Muscle of leg (tissue), 16 donors: Measurements from ENCODE around the gene AHCYL1. TPM values are rescaled to one million over a fixed set of nuclear protein-coding genes. Genes with fewer than 3 reads are reported as not detected.

Experiments used
- DNase-seq: peaks from one replicate; pipeline ENCODE4 v3.0.0; 2013
- H3K27ac ChIP-seq: one replicate; pipeline ENCODE4 v1.5.1; 2013; ENCODE audit warnings: mild to moderate bottlenecking, low read length, control low read depth
- H3K27me3 ChIP-seq: one replicate; pipeline ENCODE4 v1.6.1; 2013; ENCODE audit warnings: low read length; ENCODE audit not compliant: control insufficient read depth, insufficient read depth
- H3K36me3 ChIP-seq: one replicate; pipeline ENCODE4 v1.6.1; 2013; ENCODE audit warnings: low read length; ENCODE audit not compliant: control insufficient read depth, insufficient read depth
- H3K4me1 ChIP-seq: one replicate; pipeline ENCODE4 v1.6.1; 2013; ENCODE audit warnings: low read length; ENCODE audit not compliant: control insufficient read depth, insufficient read depth
- H3K4me3 ChIP-seq: one replicate; pipeline ENCODE4 v1.5.1; 2013; ENCODE audit warnings: low read length, control low read depth
- H3K9me3 ChIP-seq: replicated peaks from 2 replicates; pipeline ENCODE4 v1.6.1; 2013; ENCODE audit warnings: low read depth, low read length; ENCODE audit not compliant: control insufficient read depth
- WGBS: methylation state at CpG from one replicate; pipeline ENCODE4 v1.1.5; 2013; ENCODE audit warnings: missing lambda C conversion rate; ENCODE audit not compliant: insufficient coverage; 5-methylcytosine and 5-hydroxymethylcytosine counted together
- long read RNA-seq, 11 donors: transcript quantifications; one replicate each; lab custom pipeline, GENCODE V29; 2026
- polyA plus RNA-seq, 8 donors: library from polyadenylated mRNA; unstranded; fragments of 120-200 nt; gene quantifications; one replicate each; pipeline versions ENCODE4 v1.2.1 to v1.2.3, GENCODE V29; 2013; ENCODE audit warnings: inconsistent platforms in 1 of 8, low replicate concordance in 1 of 8; ENCODE audit not compliant: insufficient read length in 8 of 8, insufficient read depth in 1 of 8
- total RNA-seq: library from RNA; stranded (reverse); fragments of 120-200 nt; gene quantifications from one replicate; pipeline ENCODE4 v1.2.4, GENCODE V29; 2013

The AHCYL1 gene
- total RNA-seq, result 20.6 TPM
- 10 to 100 TPM; 34.8 to 50.9 (median 40.8) TPM for polyA plus RNA-seq
- long read RNA-seq, donor 1, full-length matches to known transcripts, result 9 of 9 reads
- long read RNA-seq, donor 1, partial matches to known transcripts, result 0 of 9 reads
- long read RNA-seq, donor 1, other reads (novel, unspliced or antisense), result 0 of 9 reads
- long read RNA-seq, donor 2, full-length matches to known transcripts, result 1 of 1 reads
- long read RNA-seq, donor 2, partial matches to known transcripts, result 0 of 1 reads
- long read RNA-seq, donor 2, other reads (novel, unspliced or antisense), result 0 of 1 reads
- long read RNA-seq, donor 3, full-length matches to known transcripts, result 10 of 27 reads
- long read RNA-seq, donor 3, partial matches to known transcripts, result 17 of 27 reads
- long read RNA-seq, donor 3, other reads (novel, unspliced or antisense), result 0 of 27 reads
- long read RNA-seq, donor 4, full-length matches to known transcripts, result 4 of 16 reads
- long read RNA-seq, donor 4, partial matches to known transcripts, result 12 of 16 reads
- long read RNA-seq, donor 4, other reads (novel, unspliced or antisense), result 0 of 16 reads
- long read RNA-seq, donor 5, full-length matches to known transcripts, result 31 of 31 reads
- long read RNA-seq, donor 5, partial matches to known transcripts, result 0 of 31 reads
- long read RNA-seq, donor 5, other reads (novel, unspliced or antisense), result 0 of 31 reads
- long read RNA-seq, donor 6, full-length matches to known transcripts, result 10 of 10 reads
- long read RNA-seq, donor 6, partial matches to known transcripts, result 0 of 10 reads
- long read RNA-seq, donor 6, other reads (novel, unspliced or antisense), result 0 of 10 reads
- long read RNA-seq, donor 7, full-length matches to known transcripts, result 8 of 8 reads
- long read RNA-seq, donor 7, partial matches to known transcripts, result 0 of 8 reads
- long read RNA-seq, donor 7, other reads (novel, unspliced or antisense), result 0 of 8 reads
- long read RNA-seq, donor 8, full-length matches to known transcripts, result 7 of 21 reads
- long read RNA-seq, donor 8, partial matches to known transcripts, result 14 of 21 reads
- long read RNA-seq, donor 8, other reads (novel, unspliced or antisense), result 0 of 21 reads
- long read RNA-seq, donor 9, full-length matches to known transcripts, result 4 of 23 reads
- long read RNA-seq, donor 9, partial matches to known transcripts, result 19 of 23 reads
- long read RNA-seq, donor 9, other reads (novel, unspliced or antisense), result 0 of 23 reads
- long read RNA-seq, donor 10, full-length matches to known transcripts, result 7 of 37 reads
- long read RNA-seq, donor 10, partial matches to known transcripts, result 30 of 37 reads
- long read RNA-seq, donor 10, other reads (novel, unspliced or antisense), result 0 of 37 reads
- long read RNA-seq, donor 11, full-length matches to known transcripts, result 12 of 12 reads
- long read RNA-seq, donor 11, partial matches to known transcripts, result 0 of 12 reads
- long read RNA-seq, donor 11, other reads (novel, unspliced or antisense), result 0 of 12 reads

GRCh38 chr1:109984456-109985246, at the start of gene AHCYL1:
Gene AHCYL1 (plus strand): TSS chr1:109984765. CDS start chr1:109985053, 288 bp downstream.
- Histone ChIP-seq H3K4me1 (peaks cover 29% of the 10 kb centered on the region), H3K27ac (peak within 1 kb of the TSS; percentile 94), H3K36me3 (no peaks in the 10 kb centered on the region), H3K4me3 (peak within 1 kb of the TSS; percentile 90), H3K9me3 (no peaks in the 10 kb centered on the region), H3K27me3 (peaks cover 7% of the 10 kb centered on the region)
- DNase-seq, result peak; percentile 99
- under 1% methylated on average over 71 of the region's 79 CpGs for WGBS

- no peak for DNase-seq
- Histone ChIP-seq H3K9me3 (peaks cover 8% of the 10 kb centered on the region), H3K36me3 (no peaks in the 10 kb centered on the region), H3K4me1 (peaks cover 20% of the 10 kb centered on the region), H3K27me3 (no peaks in the 10 kb centered on the region), H3K4me3 (no peak overlapping the region), H3K27ac (no peak overlapping the region)
- 46% methylated on average over 2 of the region's 4 CpGs for WGBS
Measured at GRCh38 chr1:109935451-109935900, 49.1 kb upstream of the AHCYL1 start.

- H3K27me3 ChIP-seq, result no peaks in the 10 kb centered on the region
- H3K4me3 ChIP-seq, result no peak overlapping the region
- no peaks in the 10 kb centered on the region for H3K36me3 ChIP-seq
- H3K27ac ChIP-seq, result no peak overlapping the region
- H3K9me3 ChIP-seq, result peaks cover 8% of the 10 kb centered on the region
- no CpG with 5 or more reads among the region's 1 CpG for WGBS
- peaks cover 9% of the 10 kb centered on the region for H3K4me1 ChIP-seq
- DNase-seq, result no peak
Measured at GRCh38 chr1:109937738-109938137, 46.8 kb upstream of the AHCYL1 start.

GRCh38 chr1:109938556-109938955, 46.0 kb upstream of the AHCYL1 start:
- Histone ChIP-seq H3K27me3 (no peaks in the 10 kb centered on the region), H3K4me3 (no peak overlapping the region), H3K4me1 (peaks cover 9% of the 10 kb centered on the region), H3K9me3 (peaks cover 8% of the 10 kb centered on the region), H3K27ac (no peak overlapping the region), H3K36me3 (no peaks in the 10 kb centered on the region)
- no CpG with 5 or more reads among the region's 2 CpGs for WGBS
- DNase-seq, result no peak

GRCh38 chr1:109942434-109942833, 42.1 kb upstream of the AHCYL1 start:
- Histone ChIP-seq H3K4me3 (no peak overlapping the region), H3K27me3 (no peaks in the 10 kb centered on the region), H3K27ac (no peak overlapping the region), H3K9me3 (peaks cover 6% of the 10 kb centered on the region), H3K36me3 (no peaks in the 10 kb centered on the region), H3K4me1 (no peaks in the 10 kb centered on the region)
- WGBS, result no CpG with 5 or more reads among the region's 2 CpGs
- DNase-seq, result no peak

- H3K4me3 ChIP-seq, result no peak overlapping the region
- WGBS, result 73% methylated on average over 1 of the region's 2 CpGs
- no peaks in the 10 kb centered on the region for H3K36me3 ChIP-seq
- no peaks in the 10 kb centered on the region for H3K4me1 ChIP-seq
- no peak for DNase-seq
- no peak overlapping the region for H3K27ac ChIP-seq
- H3K27me3 ChIP-seq, result no peaks in the 10 kb centered on the region
- H3K9me3 ChIP-seq, result no peaks in the 10 kb centered on the region
Measured at GRCh38 chr1:109944541-109944940, 40.0 kb upstream of the AHCYL1 start.

GRCh38 chr1:109946511-109946910, 38.1 kb upstream of the AHCYL1 start:
- H3K9me3 ChIP-seq, result no peaks in the 10 kb centered on the region
- 67% methylated on average over 5 of the region's 6 CpGs for WGBS

GRCh38 chr1:109947582-109948284, 36.8 kb upstream of the AHCYL1 start:
- no peak overlapping the region for H3K27ac ChIP-seq
- H3K4me1 ChIP-seq, result no peaks in the 10 kb centered on the region
- H3K9me3 ChIP-seq, result no peaks in the 10 kb centered on the region
- 71% methylated on average over 6 of the region's 10 CpGs for WGBS
- H3K36me3 ChIP-seq, result no peaks in the 10 kb centered on the region
- H3K27me3 ChIP-seq, result no peaks in the 10 kb centered on the region
- no peak overlapping the region for H3K4me3 ChIP-seq
- no peak for DNase-seq

More at GRCh38 chr1:109946511-109946910, 38.1 kb upstream of the AHCYL1 start:
- DNase-seq, result no peak
- Histone ChIP-seq H3K4me1 (no peaks in the 10 kb centered on the region), H3K36me3 (no peaks in the 10 kb centered on the region), H3K27me3 (no peaks in the 10 kb centered on the region), H3K27ac (no peak overlapping the region), H3K4me3 (no peak overlapping the region)
